ENCODE measurements around the gene PTPA.
"Not testable (repeated sequence)": the region's sequence is repeated elsewhere in the genome, so short reads cannot be mapped to it uniquely, and the experiment has no call there.

PTPA gene

DNA sequence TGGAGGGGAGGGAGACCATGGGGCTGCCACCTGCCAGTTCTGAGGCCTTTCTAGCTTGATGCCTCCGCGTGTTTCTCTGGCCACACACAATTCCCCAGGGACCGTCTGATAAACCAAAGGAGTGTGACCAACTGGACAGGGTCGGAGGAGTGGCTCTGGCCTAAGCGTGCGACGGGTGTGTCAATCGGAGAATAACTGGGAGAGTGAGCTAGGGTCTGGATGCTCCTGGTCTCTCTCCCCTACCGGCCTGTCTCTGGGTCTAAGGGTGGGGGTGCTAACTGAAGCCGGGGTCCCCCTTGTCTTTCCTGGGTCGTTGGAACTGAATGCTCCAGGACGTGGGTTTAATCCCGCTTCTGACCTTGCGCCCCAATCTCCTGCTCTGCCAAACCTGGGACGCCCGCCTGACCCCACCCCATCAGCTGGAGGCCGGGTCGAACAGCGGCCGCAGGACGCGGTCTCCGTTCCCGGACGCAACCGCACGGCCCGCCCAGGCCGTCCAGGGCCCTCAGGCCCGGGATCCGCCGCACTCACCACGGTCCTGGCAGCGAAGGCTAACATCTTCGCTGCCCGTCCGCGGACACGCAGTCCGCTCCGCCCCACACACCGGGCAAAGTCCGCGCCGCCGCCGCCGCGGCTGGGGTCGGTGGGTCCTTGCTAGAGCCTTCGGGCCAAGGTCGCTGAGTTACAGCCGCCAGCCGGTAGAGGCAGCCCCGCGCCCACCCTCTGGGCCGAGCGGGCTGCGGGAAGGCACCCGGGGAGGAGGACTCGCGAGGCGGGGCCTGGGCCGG, 1.1 kb upstream of the PTPA start:
- peak; percentile 9 for DNase-seq

DNA sequence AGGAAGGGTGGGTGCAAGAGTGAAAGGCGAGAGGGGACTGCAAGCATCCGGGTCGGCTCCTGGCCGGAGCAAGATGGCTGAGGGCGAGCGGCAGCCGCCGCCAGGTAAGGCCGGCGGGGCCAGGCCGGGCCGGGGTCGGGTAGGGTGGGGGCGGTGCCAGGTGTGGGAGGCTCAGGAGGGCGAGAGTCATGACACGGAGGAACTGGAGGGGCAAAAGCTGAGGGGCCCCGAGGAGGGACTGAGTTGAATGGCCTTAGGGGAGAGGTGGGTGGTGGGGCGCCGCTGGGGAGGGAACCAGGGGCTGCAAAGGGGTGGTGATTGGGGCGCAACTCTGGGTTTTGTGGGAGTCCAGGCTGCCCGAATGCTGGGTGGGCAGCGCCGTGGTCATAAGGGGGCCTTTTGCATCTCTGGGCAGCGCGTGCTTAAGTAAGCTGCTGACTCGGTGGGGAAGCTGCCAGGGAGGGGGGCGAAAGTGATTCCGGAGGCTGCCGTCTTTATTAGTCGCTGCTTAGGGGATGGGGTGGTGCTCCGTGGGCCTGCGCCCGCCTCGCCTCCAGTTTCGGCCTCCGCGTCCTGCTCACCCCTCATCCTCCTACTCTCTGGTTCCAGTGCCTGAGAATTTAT, 425 bp downstream of the PTPA start:
- no peak for DNase-seq

DNA sequence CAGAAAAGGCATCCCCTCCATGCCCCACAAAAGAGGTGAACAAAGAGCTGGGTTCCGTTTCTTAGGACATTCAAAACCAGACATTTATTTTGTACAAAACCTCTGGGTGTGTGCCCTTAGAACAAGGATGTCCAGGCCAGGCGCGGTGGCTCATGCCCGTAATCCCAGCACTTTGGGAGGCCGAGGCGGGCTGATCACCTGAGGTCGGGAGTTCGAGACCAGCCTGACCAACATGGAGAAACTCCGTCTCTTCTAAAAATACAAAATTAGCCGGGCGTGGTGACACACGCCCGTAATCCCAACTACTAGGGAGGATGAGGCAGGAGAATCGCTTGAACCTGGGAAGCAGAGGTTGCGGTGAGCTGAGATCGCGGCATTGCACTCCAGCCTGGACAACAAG, 1.3 kb downstream of the PTPA start:
- DNase-seq: not testable (repeated sequence)

DNA sequence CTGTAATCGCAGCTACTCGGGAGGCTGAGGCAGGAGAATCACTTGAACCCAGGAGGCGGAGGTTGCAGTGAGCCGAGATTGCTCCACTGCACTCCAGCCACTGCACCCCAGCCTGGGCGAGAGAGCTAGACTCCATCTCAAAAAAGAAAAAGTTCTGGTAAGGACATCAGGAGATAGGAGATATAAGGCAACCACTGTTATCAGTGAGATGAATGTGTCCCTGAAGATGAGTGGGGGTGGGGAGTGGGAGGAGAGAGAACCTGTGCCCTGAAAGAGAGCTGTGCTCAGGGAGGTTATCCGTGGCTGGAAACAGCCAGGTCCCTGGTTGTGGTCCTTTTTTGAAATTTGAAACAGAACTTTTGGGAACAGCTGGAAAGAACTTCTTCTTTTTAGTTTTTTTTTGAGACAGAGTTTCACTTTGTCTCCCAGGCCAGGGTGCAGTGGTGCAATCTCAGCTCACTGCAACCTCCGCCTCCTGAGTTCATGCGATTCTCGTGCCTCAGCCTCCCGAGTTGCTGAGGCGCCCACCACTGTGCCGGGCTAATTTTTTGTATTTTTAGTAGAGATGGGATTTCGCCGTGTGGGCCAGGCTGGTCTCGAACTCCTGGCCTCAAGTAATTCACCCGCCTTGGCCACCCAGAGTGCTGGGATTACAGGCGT, 2.6 kb downstream of the PTPA start:
- DNase-seq: no peak

DNA sequence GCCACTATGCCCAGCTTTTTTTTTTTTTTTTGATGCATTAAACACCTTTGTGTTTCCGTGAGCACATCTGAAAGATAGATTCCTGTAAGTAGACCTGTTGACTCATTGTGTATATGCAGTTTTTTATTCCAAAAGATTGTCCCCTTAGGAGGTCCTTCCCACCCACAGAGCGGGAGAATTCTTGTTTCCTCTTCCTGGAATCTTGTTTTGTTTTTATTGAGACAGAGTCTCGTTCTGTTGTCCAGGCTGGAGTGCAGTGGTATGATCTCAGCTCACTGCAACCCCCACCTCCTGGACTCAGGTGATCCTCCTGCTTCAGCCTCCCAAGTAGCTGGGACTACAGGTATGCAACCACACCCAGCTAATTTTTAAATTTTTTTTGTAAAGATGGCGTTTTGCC, 7.6 kb downstream of the PTPA start:
- no peak for DNase-seq

DNA sequence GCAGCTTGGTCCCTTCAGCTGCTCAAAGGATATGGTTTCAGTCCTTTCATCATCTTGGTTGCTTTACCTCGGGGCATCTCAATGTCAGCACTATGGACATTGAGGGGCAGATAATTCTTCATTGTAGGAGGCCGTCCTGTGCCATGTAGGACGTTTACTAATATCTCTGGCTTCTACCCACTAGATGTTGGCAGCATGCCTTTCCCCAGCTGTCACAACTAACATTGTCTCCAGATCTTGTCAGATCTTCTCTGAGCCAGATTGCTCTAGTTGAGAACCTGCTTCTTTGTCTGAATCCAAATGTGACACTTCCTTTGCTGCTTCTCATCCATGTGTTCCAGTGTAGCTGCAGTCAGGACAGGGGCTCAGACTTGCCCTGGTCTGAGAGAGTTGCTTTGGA, 10.3 kb downstream of the PTPA start:
- no peak for DNase-seq

DNA sequence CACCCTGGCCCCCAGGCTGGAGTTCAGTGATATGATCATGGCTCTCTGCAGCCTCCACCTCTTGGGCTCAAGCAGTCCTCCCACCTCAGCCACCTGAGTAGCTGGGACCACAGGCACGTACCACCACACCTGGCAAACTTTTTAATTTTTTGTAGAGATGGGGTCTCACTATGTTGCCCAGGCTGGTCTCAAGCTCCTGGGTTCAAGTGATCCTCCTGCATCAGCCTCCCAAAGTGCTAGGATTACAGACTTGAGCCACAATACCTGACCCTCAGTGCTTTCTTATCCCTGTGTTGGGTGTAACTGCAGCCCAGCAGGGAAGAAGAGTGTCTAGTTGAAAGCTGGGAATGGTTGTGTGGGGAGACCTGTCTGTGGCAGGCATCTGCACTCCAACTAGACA, 10.9 kb downstream of the PTPA start:
- no peak for DNase-seq

DNA sequence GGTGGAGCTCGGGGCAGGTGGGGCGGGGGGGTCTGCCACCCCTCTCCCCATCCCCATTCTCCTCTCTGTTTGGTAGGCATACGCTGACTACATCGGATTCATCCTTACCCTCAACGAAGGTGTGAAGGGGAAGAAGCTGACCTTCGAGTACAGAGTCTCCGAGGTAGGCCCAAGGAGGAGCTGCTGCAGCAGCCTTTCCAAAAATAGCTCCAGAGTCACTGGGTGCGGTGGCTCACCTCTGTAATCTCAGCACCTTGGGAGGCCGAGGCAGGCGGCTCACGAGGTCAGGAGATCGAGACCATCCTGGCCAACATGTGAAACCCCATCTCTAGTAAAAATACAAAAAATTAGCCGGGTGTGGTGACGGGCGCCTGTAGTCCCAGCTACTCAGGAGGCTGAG, 11.8 kb downstream of the PTPA start:
- DNase-seq: not testable (repeated sequence)

DNA sequence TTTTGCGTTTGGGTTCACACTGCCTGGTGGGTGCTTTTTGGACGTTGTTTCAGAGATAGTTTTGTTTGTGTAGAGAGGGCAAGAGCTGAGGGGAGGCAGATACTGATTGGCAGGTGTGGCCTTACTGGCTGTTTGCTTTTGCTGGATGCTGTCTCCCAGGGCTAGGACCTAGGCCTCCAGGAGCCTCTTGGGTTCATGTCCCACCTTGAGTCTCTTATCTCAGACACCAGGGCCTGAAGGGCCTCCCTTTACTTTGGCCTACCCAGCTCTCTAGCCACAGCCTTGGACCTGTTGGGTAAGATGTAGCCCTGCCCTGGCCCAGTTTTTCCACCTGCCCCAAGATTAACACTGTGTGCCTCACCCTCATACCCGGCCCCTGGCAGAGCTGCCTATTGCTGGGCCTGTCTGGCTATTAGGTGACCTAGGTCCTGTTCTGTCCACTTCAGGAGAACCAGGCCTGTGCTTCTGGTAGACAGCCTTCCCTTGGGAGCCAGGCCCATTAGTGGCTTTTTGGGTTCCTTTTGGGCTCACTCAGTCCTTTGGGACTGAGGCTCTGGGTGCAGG, 13.4 kb downstream of the PTPA start:
- no peak for DNase-seq

DNA sequence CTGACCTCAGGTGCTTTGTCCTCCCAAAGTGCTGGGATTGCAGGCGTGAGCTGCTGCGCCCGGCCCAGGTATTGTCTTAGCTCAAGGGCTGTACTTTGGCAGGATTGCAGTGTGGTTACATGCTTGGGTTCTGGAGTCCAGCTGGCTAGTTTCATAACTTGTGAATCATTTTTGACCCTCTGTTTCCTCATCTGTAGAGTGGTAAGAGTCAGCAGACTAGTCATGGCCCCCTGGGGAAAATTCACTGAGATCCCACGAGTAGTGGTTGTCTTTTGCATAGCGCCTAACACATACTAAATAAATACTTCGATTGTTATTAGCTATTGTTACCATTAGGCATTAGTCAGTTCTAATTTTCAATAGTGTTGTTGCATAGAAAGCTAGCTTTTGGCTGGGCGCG, 14.3 kb downstream of the PTPA start:
- DNase-seq: peak; percentile 81

DNA sequence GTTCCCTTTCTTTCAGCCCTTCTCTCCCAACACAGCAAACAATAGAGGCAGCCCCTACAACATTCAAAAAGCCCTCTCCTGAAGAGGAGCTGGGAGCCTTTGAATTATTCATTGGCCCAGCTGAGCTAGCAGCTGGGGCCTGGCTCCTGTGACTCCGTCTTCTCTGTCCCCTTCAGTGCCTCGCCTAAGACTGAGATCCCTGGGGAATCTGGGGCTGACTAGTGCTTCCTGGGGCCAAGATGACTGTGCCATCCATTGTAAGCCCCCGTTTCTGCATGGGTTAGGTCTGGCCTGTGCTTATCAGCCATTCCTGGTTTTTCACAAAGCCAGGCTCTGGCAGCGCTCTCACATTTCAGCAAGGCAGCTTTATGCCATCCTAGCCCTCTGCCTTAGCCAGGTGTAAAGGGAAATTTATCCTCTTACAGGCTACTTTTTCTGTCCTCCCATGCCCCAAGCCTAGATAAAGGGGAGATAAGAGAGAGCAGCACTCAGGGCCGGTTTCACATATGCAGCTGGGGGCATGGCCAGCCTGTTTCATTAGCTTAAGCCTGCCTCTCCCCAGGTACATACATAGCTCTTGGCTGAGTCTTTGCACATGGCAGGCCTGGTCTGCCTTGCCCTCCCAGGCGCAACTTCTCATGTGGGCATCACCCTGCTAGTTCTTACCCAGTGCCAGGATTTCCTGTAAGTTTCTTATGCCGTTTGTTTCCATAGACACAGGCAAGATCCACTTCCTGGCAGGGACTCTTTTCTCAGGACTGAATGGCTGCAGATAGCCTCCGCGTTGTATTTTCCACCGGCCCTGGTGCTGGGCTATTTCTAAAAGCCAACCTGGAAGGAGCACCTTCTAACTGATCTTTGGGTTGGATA, 15.8 kb downstream of the PTPA start:
- DNase-seq: no peak

DNA sequence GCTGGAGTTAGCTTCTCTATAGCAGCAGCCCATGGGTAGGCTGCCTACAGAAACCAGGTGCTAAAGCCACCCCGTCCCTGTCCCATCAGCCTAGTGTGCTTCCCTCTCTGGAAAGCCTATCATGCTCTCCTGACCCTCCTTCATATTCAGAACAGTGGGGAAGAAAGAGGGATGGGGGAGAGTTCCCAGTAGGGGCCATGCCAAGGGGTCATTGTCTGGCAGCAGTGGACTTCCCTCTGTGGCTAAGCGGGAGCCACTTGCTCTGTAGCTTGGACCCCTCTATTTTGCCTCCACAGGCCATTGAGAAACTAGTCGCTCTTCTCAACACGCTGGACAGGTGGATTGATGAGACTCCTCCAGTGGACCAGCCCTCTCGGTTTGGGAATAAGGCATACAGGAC, 17.5 kb downstream of the PTPA start:
- no peak for DNase-seq

DNA sequence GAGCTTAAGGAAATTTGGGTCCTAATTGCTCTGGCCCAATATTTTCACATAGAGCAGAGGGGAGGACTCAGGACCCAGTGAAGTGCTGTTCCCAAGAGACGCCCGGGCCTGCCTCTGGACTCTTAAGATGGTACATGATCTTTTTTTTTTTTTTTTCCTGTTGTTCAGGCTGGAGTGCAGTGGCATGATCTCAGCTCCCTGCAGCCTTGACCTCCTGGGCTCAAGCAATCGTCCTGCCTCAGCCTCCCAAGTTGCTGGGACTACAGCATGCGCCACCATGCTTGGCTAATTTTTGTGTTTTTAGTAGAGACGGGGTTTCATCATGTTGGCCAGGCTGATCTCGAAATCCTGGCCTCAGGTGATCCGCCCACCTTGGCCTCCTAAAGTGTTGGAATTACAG, 19.1 kb downstream of the PTPA start:
- not testable (repeated sequence) for DNase-seq

DNA sequence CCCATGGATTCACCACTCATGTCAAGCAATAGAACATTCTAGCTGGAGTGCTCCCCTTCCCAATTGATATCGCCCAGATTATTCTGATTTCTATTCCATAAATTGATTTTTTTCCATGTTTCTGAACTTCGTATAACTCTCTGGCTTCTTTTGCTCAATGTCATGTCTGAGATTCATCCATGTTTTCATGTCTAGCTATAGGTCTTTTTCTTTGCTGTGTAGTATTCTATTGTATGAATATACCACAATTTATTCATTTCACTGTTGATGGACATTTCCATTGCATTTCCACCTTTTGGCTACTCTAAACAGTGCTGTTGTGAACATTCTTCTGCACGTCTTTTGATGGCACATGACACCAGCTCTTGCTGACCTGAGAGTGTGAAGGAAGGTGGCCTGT, 19.6 kb downstream of the PTPA start:
- DNase-seq: no peak

DNA sequence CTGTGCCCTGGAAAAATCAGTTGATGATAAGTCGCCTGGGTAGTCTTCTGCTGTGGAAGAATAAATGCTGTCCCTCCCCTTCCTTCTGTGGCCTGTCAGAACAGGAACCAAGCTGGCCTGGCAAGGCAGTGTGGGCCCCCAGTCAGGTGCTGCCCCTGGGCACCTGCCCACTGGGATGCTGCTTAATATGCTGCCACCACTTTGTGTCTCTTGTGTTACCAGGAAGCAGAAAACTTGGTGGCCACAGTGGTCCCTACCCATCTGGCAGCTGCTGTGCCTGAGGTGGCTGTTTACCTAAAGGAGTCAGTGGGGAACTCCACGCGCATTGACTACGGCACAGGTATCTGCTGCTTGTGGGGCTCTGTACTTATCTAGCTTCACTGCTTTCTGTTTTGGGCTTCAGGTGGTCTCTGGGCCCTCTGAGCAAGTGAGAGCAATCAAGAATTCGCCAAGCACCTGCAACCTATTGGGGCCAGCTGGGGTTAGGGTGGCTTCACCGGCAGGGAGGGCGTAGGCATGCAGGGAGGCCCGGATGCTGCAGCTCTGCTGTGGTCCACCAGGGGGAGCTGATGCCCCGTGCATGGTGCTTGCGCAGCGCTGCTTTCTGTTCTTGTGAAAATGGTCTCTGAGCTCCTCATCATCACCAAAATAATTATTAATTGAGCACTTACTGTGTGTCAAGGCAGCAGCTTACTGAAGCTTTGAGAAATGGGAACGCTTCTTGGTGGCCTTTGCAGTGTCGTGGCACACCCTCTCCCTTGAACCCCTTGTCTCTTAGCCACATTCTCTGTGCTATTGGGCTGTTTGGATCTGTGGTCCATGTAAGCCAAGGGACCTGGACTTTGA, 20.3 kb downstream of the PTPA start:
- peak; percentile 51 for DNase-seq

DNA sequence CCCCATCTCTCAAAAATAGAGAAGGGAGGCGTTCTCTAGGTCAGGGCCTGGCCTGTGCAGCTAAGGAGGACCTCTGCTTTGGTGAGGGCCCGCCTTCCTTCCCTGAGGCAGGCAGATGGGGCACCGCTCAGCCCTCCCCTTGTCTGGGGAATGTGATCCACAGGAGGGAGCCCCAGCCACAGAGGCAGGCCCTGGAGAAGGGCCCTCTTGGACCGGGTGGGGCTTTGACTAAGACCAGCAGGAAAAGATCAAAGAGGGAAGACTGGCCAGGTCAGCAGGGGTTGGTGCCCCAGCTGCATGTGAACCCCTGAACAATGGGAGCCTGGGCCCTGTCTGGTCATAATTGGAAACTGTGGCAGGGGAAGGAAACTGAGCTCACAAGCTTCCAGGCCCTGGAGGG, 21.9 kb downstream of the PTPA start:
- DNase-seq: no peak

DNA sequence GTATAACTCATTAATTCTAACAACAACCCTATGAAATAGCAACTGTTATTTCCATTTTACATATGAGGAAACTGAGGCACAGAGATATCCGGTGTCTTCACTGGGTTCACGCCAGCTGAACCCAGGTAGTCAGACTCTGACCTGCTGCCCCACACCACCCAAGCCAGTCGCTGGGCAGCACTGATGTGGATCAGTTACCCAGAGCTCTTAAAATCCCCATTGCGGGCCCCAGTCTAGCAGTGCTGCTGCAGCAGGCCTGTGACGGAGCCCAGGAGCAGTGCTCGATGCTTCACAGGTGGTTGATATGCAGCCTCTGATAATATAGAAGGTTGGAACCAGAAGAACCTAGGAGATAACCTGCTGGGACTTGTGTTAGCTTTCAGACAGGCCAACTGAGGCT, 24.3 kb downstream of the PTPA start:
- no peak for DNase-seq

DNA sequence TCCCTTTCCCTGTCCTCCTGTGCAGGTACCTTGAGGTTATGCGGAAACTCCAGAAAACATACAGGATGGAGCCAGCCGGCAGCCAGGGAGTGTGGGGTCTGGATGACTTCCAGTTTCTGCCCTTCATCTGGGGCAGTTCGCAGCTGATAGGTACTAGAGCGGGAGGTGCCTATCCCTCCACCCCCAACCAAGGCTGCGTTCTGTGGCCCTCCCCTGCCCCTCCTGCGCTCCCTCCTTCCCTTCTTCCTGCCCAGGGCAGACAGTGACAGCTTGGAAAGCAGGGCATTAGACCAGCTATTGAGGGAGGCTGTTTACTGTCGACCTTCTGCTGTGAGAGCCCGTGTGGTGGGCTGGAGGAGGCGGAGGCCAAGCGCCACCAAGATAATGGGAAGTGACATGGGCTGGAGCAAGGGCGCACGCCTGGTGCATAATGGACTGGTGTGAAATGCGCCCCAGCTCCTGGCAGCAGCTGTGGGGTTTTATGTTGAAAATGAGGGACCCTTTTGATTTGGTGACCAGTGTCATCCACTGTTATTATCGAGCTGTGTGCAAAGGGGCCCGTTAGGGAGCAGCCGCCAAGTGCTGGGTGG, 25.3 kb downstream of the PTPA start:
- no peak for DNase-seq

DNA sequence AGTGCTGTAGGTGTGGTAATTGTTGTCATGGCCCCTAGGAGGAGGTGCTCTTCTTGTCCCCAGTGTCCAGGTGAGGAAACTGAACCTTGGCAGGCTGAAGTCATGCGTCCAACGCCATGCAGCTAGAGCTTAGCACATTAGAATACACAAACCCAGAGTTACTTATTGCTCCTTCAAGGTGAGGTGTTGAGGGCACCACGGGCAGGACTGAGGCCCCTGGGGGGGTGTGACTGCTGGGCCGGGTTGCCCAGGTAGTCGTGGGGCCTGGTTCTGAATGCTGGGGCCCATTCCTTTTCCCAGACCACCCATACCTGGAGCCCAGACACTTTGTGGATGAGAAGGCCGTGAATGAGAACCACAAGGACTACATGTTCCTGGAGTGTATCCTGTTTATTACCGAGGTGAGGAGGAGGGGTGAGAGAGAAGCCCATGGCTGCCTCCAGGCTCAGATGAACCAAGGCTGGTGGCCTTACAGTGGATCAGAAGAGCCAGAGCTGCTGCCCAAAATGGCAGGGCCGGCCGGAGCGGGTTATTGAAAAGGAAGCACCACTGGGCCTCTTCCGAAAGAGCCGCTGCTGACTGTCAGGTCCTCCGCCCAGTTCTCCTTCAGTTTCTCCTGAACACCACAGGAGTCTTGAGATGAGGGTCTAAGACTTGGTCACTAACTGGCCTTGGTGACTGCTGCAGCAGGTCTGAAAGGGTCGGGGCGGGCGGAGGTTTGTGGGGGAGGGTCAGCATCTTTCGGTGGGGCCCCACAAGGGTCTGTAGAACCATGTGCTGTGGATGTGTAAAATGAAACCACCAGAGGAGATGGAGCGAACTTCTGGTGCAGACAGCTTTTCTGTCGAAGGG, 26.3 kb downstream of the PTPA start:
- no peak for DNase-seq

DNA sequence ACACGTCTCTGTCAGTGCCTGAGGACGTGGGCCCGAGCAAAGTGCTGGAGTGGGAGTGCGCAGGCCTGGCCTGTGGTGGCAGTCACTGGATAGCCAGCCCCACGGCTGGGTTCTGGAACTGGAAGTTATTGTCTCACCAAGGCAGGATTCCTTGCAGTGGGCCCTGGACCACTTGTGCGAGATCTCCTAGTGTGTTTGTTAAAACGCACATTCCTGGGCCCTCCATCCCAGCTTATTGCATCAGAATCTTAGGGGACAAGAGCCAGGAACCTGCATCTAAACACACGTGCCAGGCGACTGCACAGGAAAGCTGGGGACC, 26.9 kb downstream of the PTPA start:
- DNase-seq: no peak
